ENCODE data around the gene SHKBP1.

DNA sequence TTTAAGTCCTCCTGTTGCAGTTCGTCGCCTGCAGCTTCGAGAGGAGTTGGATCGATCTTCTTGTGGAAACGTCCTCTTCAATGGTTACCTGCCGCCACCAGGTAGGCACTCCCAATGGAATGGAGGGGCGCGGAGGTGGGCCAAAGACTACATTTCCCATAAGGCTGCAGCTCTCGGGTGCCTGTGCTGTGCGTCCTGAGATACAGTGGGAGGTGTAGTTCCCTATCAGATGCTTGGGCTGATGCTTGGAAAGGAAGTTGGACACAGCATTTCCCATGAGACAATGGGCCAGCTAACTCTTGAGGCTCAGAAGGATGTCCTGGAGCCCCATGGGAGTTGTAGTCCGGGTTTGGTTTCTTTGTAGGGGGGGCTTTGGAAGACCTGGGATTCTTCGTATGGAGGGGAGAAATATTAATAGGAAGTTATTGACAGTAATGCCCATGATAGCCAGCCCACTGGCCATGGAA lies 1.8 kb downstream of the SHKBP1 start:
- TF ChIP-seq, protein P1, sequence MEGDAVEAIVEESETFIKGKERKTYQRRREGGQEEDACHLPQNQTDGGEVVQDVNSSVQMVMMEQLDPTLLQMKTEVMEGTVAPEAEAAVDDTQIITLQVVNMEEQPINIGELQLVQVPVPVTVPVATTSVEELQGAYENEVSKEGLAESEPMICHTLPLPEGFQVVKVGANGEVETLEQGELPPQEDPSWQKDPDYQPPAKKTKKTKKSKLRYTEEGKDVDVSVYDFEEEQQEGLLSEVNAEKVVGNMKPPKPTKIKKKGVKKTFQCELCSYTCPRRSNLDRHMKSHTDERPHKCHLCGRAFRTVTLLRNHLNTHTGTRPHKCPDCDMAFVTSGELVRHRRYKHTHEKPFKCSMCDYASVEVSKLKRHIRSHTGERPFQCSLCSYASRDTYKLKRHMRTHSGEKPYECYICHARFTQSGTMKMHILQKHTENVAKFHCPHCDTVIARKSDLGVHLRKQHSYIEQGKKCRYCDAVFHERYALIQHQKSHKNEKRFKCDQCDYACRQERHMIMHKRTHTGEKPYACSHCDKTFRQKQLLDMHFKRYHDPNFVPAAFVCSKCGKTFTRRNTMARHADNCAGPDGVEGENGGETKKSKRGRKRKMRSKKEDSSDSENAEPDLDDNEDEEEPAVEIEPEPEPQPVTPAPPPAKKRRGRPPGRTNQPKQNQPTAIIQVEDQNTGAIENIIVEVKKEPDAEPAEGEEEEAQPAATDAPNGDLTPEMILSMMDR (IDR thresholded peaks at IDR 0.05; ENCODE audit: low read depth, low read length), result no peak
- TF ChIP-seq EZH2phosphoT487 (IDR thresholded peaks at IDR 0.05; ENCODE audit: low read depth), result no peak

Data from OCI-LY3 (cell line).